ENCODE data around the gene SEC16A.

DNA sequence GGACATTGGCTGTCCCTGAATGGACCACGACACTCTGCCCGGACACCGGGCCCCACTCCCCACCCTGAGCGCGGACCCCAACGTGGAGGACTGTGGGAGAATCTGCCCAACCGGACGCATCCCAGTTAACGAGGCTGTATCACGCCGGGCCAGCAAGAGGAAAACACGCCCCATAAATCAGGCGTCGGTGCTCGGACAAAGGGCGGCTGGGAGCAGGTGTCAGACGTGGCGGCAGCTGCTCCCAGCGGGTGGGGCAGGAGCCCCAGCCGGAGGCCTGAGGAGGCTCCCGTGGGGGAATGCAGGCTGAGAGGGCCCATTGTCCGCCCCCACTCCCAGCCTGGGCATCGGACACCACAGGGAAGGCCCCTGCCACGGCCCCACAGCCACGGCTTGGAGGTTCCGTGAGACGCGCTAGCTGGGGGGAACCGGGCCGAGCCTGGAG, 43.8 kb upstream of the SEC16A start:
- TF ChIP-seq POLR2AphosphoS5 (IDR thresholded peaks at IDR 0.05; ENCODE audit: borderline replicate concordance, low read depth, low read length) (no peak), EZH2 (IDR thresholded peaks at IDR 0.05) (no peak)

All from SK-N-MC (cell line).